Measurements from ENCODE around the gene TMEM178B.
A peak's percentile ranks its signal among the peaks of the same experiment; 100 is the strongest.

The TMEM178B gene

GRCh38 chr7:141262101-141263090 is 188.5 kb downstream of the TMEM178B start:
- DNase-seq: peak in 3 of 51 donors; percentile 5 to 46 (median 11)

DNA sequence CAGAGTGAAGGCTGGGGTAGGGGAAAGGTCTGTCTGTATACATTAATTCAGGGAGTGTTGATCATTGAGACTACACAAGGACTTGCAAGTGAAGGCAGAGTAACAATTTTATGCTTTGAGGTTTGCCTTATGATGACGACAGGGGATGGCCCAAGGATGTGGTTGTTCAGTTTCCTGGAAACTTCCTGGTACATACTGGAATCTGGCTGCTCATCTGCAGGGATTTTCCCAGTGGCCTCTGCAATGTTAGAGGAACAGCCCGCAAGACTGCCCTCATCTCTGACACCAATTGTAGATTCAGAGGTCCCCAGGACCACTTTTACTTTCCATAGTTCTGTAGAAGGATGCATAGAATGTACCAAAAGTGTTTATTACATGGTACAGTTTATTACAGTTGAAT is 189.6 kb downstream of the TMEM178B start:
- no peak for DNase-seq

DNA sequence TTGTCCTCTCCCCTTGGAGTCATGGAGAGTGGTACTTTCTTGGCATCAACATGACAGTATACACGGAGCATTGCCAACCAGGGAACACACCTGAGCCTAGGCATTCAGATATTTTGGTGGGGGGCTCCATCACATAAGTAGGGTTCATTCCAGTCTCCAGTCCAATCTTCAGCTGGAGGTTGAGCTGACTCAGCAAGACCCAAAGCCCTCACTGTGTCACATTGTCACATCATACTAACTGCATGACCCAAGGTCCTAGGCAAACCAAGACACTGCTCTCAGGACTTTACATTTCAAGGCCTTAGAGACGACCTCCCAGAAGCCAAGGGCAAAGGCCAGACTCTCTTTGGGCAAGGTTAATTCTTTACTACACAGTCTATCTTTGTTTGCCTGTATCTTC is 190.1 kb downstream of the TMEM178B start:
- no peak for DNase-seq

DNA sequence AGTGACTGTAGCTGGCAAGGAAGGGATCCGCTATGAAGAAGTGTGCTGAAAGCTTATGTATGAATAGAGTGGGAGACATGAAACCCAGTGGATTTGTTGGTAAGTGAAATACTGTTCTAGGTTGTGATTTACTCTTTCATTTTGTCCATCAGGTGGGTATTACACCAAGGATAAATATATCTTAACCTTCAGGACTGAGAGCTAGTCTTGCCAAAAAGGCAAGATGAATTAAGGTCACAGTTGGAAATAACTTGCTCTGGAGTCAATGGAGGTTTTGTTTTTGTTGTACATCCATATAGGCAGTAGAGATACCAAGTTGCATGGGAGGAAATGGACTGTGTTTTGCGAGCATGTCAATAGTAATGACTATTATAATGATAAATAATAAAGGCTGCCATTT is 190.6 kb downstream of the TMEM178B start:
- DNase-seq: no peak

GRCh38 chr7:141265668-141266067 is 191.8 kb downstream of the TMEM178B start:
- no peak for DNase-seq

DNA sequence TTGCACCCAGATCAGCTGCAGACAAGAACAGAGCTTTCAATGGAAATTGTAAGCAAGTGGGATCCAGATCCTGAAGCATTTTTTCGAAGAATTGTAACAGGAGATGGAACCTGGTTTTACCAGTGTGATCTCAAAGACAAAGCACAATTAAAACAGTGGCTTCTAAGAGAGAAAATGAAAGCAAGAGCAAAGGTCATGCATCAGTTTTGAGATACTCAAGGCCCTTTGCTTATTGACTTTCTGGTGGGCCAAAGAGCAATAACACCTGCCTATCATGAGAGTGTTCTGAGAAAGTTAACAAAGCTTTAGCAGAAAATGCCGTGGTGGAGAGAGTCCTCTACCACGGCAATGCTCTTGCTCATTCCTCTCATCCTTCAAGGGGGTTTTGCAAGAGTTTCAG is 194.8 kb downstream of the TMEM178B start:
- no peak for DNase-seq

- no peak for DNase-seq
Observed at GRCh38 chr7:141271451-141271850, 197.6 kb downstream of the TMEM178B start.

- no peak for DNase-seq
Observed at GRCh38 chr7:141272417-141272816, 198.6 kb downstream of the TMEM178B start.

- no peak for DNase-seq
Observed at GRCh38 chr7:141275350-141275749, 201.5 kb downstream of the TMEM178B start.

- peak in 1 of 51 donors; percentile 16 for DNase-seq
Observed at GRCh38 chr7:141276031-141276430, 202.2 kb downstream of the TMEM178B start.

- DNase-seq: no peak
Observed at GRCh38 chr7:141280100-141280499, 206.2 kb downstream of the TMEM178B start.

DNA sequence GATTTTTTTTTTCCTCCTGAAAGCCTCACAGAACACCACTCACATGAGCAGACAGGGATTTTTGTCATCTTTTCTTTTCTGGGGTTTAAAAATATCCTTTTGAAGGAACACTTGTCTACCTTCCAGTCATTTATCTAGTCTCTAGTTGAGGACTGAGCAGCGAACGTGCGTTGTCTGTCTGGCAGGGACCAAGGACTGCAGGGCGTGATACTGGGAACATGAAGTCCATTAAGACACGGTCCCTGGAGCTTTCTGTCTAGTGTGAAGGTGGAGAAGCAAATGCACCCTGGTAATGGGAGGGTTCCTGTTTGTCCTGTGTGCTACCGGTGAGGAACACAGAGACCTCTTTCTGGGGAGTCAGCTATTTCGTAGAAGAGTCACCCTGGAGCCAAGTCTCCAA is 207.4 kb downstream of the TMEM178B start:
- no peak for DNase-seq

DNA sequence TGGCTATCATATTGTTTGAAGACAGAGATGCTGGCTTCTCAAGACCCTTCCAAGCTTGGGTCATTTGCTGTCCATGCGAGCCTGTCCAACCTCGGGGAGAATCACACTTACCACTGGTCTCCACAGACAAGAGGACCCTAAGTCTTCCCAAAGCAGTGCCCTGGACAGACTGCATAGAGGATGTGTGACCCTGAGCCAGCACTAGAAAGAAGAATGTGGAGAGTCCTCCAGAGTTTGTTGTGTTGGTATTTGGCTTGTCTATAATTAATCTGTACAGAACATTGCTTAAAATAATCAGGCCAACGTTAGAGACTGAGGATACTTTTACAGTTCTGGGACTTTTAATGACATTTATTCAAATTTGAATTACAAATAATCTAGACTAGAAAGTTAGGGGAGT is 212.7 kb downstream of the TMEM178B start:
- DNase-seq: no peak

GRCh38 chr7:141287936-141288335 is 214.1 kb downstream of the TMEM178B start:
- no peak for DNase-seq

DNA sequence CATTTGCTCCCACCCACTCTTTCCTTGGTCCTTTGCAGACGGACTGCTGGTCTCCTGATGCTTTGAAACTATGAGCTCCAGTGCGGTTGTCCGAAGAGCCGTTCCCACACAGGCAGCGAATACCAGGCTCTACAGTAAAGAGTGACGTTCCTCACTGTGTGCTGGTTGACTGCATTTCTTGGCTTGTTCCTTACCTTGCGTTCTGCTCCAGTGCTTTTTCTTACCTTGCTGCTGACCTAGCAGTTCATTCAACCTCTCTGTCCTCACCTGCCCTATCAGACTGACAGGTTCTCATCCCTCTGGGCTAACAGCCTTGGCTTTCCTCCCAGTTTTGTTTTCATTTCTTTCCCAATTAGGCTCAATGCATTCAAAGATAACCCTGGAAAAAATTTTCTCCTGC is 214.8 kb downstream of the TMEM178B start:
- DNase-seq: no peak

GRCh38 chr7:141290365-141290764 is 216.5 kb downstream of the TMEM178B start:
- DNase-seq: no peak

DNA sequence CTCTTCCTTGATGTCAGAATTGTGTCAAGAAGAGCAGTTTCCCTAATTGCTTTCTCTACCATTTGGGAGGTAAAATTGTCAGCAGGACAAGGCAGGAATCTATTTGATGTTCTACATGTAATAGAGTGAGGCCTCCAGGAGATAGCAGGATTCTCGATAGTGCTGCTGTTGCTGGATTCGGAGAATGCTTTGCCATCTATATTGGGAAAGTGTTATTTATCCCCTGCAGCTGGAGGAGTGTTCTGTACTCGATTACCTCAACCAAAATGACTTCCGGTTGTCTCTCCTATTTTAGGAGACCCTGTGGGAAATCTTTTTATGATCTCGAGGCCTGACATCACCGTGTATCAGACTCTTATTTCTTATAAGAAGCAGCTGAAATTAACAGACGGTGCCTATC is 217.1 kb downstream of the TMEM178B start:
- no peak for DNase-seq

- no peak for DNase-seq
Observed at GRCh38 chr7:141291541-141291940, 217.7 kb downstream of the TMEM178B start.

DNA sequence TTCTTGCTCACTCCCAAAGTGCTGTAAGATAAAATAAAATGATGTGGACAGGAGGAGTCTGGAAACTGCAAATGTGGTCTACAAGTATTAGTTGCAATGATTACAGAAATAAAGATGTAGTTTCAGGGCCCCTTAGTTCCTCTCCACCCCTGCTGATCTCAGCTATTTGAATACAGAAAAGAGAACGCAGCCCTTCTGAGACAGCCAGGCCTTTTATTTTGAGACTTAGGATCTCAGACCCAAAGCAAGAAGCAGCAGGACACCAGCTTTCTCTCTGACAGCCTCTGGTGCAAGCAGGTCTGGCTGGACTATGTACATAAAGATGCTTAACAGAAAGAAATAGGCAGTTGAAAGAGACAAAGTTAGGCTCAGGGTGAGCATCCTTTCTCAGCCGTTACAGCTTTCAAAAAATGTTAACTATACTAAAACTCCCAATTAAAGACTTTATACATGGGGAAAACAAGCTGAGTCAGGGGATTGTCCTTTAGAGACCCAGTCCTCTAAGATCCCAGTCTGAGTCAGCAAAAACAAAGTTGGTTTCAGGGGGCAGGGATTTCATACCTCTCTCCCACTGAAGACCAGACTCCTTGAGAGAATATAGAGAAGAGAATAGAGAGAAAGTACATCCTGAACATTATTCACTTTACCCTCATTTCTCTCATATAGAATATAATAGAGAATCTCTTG is 220.4 kb downstream of the TMEM178B start:
- DNase-seq: peak in 3 of 51 donors; percentile 12 to 17 (median 13)

DNA sequence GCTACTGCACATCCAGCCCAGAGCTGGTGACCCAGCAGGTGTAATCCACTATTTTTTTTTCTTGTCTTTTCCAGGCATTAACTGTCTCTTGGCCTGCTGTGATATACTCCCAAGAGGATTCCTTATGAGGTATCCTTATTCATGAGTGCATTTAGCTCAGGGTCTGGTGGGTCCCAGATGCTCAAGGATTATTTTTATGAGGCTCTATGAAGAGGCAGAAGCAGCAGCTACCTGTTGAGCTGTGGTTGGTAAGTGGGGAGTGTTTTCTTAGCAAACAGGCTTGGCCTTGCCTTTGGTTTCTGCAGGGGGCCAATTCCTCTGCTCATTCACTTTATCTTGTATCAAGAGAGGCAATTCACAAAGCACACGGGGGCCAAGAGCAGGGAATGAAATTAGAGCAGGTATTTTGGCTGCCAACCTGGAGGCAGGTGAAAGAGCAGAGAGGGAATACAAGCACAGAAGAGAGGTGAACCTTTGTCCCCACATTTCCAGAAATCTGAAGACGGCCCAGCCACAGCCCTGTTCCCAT is 221.6 kb downstream of the TMEM178B start:
- no peak for DNase-seq

GRCh38 chr7:141300816-141301215 is 227.0 kb downstream of the TMEM178B start:
- no peak for DNase-seq

GRCh38 chr7:141301544-141301943 is 227.7 kb downstream of the TMEM178B start:
- DNase-seq: peak in 1 of 51 donors; percentile 35

All from hypothalamus (tissue), 51 donors.